Measurements from ENCODE around the gene BRD7. TPM values are rescaled to one million over a fixed set of nuclear protein-coding genes. Genes with fewer than 3 reads are reported as not detected.

The BRD7 gene
- total RNA-seq, 1 experiment from 2014 or later: 40.0 TPM

DNA sequence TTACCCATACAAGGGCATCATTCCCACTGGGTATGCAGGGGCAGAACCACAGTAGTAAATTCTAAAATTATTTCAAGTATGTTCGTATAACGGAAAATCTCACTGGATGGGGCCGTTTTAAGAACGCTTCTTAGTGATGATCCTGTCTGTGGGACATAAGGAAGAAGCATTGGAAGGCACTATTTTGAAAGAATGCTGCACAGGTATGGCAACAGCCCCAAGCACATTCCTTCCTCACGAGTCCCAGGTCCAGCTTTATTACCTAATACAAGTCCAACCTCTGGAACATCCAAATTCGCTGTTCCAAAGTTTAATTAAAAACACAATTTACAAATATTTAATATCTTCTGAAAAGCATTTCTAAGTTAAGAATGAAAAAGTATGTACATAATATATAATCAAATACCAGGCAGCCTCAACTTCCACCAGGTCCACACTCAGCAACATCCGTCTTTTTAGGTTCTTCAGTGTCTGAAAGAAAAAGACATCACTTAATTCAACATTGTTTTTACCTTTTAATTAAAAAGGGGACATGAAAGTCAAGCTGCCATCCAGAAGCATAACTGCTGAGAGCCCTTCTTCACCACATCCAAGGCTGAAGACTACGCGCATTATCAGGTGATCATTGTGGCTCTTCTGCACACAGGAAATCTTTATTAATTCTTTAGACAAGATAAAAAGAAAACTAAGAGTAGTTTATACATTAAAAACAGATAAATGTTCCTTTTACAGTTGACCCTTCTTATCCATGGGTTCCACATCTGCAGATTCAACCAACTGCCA, 49.8 kb downstream of the BRD7 start:
- Histone ChIP-seq H3K9me3 (ENCODE audit: low read length) (no peaks in the 10 kb centered on the region), H3K36me3 (ENCODE audit: low read depth, low read length) (peaks cover 29% of the 10 kb centered on the region; the same call in 1 of the 2 replicates), H3K9ac (ENCODE audit: low read length) (no peak overlapping the region), H3K4me3 (ENCODE audit: low read length) (no peak overlapping the region), H3K4me1 (ENCODE audit: insufficient read depth, low read length) (no peaks in the 10 kb centered on the region), H4K20me1 (ENCODE audit: low read length) (no peaks in the 10 kb centered on the region), H3K79me2 (ENCODE audit: low read length) (no peaks in the 10 kb centered on the region), H3K27me3 (ENCODE audit: low read length) (no peaks in the 10 kb centered on the region), H3K27ac (ENCODE audit: low read length) (no peak overlapping the region), H3K9me2 (replicated peaks; ENCODE audit: low read length) (no peaks in the 10 kb centered on the region), H2AFZ (ENCODE audit: low read length) (no peak overlapping the region), H3F3A (ENCODE audit: low read length, unreplicated experiment) (no peaks in the 10 kb centered on the region), H3K4me2 (ENCODE audit: low read length) (no peak overlapping the region)
- no TSS peak for BruUV-seq (replicated peaks)
- intact Hi-C loops (cut with micrococcal nuclease): no loop called here
- ATAC-seq (no peak), DNase-seq (peak; percentile 10)
- POLR2A ChIA-PET (ENCODE audit: unreplicated experiment): no interaction called here
- TF ChIP-seq EZH2phosphoT487 (IDR thresholded peaks at IDR 0.05; ENCODE audit: borderline replicate concordance, low read length) (no peak), EZH2 (IDR thresholded peaks at IDR 0.05; ENCODE audit: low read length, unreplicated experiment) (no peak)
- TF ChIP-seq, protein P1, sequence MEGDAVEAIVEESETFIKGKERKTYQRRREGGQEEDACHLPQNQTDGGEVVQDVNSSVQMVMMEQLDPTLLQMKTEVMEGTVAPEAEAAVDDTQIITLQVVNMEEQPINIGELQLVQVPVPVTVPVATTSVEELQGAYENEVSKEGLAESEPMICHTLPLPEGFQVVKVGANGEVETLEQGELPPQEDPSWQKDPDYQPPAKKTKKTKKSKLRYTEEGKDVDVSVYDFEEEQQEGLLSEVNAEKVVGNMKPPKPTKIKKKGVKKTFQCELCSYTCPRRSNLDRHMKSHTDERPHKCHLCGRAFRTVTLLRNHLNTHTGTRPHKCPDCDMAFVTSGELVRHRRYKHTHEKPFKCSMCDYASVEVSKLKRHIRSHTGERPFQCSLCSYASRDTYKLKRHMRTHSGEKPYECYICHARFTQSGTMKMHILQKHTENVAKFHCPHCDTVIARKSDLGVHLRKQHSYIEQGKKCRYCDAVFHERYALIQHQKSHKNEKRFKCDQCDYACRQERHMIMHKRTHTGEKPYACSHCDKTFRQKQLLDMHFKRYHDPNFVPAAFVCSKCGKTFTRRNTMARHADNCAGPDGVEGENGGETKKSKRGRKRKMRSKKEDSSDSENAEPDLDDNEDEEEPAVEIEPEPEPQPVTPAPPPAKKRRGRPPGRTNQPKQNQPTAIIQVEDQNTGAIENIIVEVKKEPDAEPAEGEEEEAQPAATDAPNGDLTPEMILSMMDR (conservative IDR thresholded peaks at IDR 0.05; ENCODE audit: low read depth, low read length): no peak
- CTCF ChIA-PET: no interaction called here

DNA sequence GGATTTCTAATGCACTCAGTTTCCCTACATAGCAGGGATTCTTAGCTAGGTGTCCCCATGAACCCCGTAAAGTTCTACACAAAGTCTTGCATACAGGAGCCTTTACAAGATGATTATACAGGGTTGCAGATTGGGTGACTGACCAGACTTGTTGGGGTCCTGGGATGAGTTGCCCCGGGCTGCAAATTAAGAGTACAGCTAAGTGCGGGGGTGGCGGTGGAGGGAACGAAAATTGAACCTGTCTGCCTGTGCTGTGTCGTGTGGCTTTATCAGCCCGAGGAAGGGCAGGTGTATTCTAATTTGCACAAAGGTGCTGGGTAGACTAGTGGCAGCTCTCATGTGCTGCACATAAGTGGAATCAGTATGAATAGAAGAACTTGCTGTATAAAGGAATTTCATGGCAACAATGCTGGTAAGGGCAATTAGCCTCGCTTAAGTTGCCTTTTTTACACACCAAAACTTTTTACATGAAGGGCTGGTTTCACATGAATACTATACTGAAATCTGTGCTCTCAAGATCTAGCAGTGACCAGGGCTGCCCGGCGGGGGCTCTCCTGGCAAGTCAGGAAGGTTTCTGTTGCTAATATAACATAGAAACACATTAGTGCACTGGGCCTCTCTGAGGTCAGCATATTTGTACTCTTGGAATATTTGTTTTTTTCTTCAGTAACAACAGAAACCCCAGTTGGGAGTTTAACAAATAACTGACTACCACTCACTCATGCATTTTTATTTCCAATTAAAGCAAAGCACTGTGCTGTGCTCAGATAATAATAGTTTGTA, 51.7 kb downstream of the BRD7 start:
- intact Hi-C loops (cut with micrococcal nuclease): no loop called here
- Histone ChIP-seq H3K36me3 (ENCODE audit: low read depth, low read length) (peaks cover 22% of the 10 kb centered on the region), H3K27ac (ENCODE audit: low read length) (no peak overlapping the region), H3K9me3 (ENCODE audit: low read length) (no peaks in the 10 kb centered on the region), H3F3A (ENCODE audit: low read length, unreplicated experiment) (no peaks in the 10 kb centered on the region), H3K4me2 (ENCODE audit: low read length) (no peak overlapping the region), H4K20me1 (ENCODE audit: low read length) (no peaks in the 10 kb centered on the region), H3K27me3 (ENCODE audit: low read length) (no peaks in the 10 kb centered on the region), H3K4me1 (ENCODE audit: insufficient read depth, low read length) (no peaks in the 10 kb centered on the region), H3K9ac (ENCODE audit: low read length) (no peak overlapping the region), H3K79me2 (ENCODE audit: low read length) (no peaks in the 10 kb centered on the region), H3K9me2 (replicated peaks; ENCODE audit: low read length) (no peaks in the 10 kb centered on the region), H3K4me3 (ENCODE audit: low read length) (no peak overlapping the region), H2AFZ (ENCODE audit: low read length) (no peak overlapping the region)
- POLR2A ChIA-PET (ENCODE audit: unreplicated experiment): no interaction called here
- BruUV-seq (replicated peaks): no TSS peak
- ATAC-seq (no peak), DNase-seq (no peak)
- TF ChIP-seq EZH2 (IDR thresholded peaks at IDR 0.05; ENCODE audit: low read length, unreplicated experiment): no peak
- TF ChIP-seq, protein P1 (conservative IDR thresholded peaks at IDR 0.05; ENCODE audit: low read depth, low read length): no peak
- no peak for TF ChIP-seq EZH2phosphoT487 (IDR thresholded peaks at IDR 0.05; ENCODE audit: borderline replicate concordance, low read length)
- CTCF ChIA-PET: no interaction called here

All from PC-3 (cell line).